ENCODE results near the gene PGAP2. TPM values are rescaled to one million over a fixed set of nuclear protein-coding genes. Genes with fewer than 3 reads are reported as not detected.

PGAP2 gene
- total and polyA plus RNA-seq, 2 of the 13 experiments (the other 11 are each of a cell fraction or from before 2014, with no cell fraction given): 21.5 to 47.8 TPM

DNA sequence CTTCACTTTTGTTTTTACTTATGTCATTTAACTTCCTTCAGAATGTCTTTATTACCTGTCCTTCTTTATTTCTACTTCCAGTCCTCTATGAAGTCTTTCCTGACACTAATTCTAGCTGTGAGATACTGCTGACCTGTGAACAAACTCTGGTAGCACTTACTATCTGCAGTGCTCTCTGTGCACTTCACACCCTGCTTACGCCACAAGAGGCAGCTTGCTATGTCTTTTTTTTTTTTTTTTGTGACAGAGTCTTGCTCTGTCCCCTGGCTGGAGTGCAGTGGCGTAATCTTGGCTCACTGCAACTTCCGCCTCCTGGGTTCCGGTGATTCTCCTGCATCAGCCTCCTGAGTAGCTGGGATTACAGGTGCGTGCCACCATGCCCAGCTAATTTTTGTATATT lies 57.8 kb downstream of the PGAP2 start (continued):
- TF ChIP-seq, protein P1, sequence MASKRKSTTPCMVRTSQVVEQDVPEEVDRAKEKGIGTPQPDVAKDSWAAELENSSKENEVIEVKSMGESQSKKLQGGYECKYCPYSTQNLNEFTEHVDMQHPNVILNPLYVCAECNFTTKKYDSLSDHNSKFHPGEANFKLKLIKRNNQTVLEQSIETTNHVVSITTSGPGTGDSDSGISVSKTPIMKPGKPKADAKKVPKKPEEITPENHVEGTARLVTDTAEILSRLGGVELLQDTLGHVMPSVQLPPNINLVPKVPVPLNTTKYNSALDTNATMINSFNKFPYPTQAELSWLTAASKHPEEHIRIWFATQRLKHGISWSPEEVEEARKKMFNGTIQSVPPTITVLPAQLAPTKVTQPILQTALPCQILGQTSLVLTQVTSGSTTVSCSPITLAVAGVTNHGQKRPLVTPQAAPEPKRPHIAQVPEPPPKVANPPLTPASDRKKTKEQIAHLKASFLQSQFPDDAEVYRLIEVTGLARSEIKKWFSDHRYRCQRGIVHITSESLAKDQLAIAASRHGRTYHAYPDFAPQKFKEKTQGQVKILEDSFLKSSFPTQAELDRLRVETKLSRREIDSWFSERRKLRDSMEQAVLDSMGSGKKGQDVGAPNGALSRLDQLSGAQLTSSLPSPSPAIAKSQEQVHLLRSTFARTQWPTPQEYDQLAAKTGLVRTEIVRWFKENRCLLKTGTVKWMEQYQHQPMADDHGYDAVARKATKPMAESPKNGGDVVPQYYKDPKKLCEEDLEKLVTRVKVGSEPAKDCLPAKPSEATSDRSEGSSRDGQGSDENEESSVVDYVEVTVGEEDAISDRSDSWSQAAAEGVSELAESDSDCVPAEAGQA (IDR thresholded peaks at IDR 0.05; ENCODE audit: low read depth): no peak
- TF ChIP-seq, protein P1 (CRISPR knock-in tag; IDR thresholded peaks at IDR 0.05; ENCODE audit: borderline replicate concordance): no peak
- TF ChIP-seq, protein P2, sequence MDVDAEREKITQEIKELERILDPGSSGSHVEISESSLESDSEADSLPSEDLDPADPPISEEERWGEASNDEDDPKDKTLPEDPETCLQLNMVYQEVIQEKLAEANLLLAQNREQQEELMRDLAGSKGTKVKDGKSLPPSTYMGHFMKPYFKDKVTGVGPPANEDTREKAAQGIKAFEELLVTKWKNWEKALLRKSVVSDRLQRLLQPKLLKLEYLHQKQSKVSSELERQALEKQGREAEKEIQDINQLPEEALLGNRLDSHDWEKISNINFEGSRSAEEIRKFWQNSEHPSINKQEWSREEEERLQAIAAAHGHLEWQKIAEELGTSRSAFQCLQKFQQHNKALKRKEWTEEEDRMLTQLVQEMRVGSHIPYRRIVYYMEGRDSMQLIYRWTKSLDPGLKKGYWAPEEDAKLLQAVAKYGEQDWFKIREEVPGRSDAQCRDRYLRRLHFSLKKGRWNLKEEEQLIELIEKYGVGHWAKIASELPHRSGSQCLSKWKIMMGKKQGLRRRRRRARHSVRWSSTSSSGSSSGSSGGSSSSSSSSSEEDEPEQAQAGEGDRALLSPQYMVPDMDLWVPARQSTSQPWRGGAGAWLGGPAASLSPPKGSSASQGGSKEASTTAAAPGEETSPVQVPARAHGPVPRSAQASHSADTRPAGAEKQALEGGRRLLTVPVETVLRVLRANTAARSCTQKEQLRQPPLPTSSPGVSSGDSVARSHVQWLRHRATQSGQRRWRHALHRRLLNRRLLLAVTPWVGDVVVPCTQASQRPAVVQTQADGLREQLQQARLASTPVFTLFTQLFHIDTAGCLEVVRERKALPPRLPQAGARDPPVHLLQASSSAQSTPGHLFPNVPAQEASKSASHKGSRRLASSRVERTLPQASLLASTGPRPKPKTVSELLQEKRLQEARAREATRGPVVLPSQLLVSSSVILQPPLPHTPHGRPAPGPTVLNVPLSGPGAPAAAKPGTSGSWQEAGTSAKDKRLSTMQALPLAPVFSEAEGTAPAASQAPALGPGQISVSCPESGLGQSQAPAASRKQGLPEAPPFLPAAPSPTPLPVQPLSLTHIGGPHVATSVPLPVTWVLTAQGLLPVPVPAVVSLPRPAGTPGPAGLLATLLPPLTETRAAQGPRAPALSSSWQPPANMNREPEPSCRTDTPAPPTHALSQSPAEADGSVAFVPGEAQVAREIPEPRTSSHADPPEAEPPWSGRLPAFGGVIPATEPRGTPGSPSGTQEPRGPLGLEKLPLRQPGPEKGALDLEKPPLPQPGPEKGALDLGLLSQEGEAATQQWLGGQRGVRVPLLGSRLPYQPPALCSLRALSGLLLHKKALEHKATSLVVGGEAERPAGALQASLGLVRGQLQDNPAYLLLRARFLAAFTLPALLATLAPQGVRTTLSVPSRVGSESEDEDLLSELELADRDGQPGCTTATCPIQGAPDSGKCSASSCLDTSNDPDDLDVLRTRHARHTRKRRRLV (CRISPR knock-in tag; IDR thresholded peaks at IDR 0.05): no peak
- TF ChIP-seq, protein P3, sequence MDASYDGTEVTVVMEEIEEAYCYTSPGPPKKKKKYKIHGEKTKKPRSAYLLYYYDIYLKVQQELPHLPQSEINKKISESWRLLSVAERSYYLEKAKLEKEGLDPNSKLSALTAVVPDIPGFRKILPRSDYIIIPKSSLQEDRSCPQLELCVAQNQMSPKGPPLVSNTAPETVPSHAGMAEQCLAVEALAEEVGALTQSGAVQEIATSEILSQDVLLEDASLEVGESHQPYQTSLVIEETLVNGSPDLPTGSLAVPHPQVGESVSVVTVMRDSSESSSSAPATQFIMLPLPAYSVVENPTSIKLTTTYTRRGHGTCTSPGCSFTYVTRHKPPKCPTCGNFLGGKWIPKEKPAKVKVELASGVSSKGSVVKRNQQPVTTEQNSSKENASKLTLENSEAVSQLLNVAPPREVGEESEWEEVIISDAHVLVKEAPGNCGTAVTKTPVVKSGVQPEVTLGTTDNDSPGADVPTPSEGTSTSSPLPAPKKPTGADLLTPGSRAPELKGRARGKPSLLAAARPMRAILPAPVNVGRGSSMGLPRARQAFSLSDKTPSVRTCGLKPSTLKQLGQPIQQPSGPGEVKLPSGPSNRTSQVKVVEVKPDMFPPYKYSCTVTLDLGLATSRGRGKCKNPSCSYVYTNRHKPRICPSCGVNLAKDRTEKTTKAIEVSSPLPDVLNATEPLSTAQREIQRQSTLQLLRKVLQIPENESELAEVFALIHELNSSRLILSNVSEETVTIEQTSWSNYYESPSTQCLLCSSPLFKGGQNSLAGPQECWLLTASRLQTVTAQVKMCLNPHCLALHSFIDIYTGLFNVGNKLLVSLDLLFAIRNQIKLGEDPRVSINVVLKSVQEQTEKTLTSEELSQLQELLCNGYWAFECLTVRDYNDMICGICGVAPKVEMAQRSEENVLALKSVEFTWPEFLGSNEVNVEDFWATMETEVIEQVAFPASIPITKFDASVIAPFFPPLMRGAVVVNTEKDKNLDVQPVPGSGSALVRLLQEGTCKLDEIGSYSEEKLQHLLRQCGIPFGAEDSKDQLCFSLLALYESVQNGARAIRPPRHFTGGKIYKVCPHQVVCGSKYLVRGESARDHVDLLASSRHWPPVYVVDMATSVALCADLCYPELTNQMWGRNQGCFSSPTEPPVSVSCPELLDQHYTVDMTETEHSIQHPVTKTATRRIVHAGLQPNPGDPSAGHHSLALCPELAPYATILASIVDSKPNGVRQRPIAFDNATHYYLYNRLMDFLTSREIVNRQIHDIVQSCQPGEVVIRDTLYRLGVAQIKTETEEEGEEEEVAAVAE (CRISPR knock-in tag; IDR thresholded peaks at IDR 0.05; ENCODE audit: borderline replicate concordance): no peak
- TF ChIP-seq, protein P4, sequence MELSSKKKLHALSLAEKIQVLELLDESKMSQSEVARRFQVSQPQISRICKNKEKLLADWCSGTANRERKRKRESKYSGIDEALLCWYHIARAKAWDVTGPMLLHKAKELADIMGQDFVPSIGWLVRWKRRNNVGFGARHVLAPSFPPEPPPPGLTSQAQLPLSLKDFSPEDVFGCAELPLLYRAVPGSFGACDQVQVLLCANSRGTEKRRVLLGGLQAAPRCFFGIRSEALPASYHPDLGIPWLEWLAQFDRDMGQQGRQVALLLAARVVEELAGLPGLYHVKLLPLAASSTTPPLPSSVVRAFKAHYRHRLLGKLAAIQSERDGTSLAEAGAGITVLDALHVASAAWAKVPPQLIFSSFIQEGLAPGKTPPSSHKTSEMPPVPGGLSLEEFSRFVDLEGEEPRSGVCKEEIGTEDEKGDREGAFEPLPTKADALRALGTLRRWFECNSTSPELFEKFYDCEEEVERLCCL (CRISPR knock-in tag; IDR thresholded peaks at IDR 0.05; ENCODE audit: borderline replicate concordance): no peak
- TF ChIP-seq ZC3H13 (CRISPR knock-in tag; IDR thresholded peaks at IDR 0.05): no peak
- TF ChIP-seq SRSF9 (IDR thresholded peaks at IDR 0.05; ENCODE audit: borderline replicate concordance, insufficient read depth, low read depth, low read length, poor library complexity, severe bottlenecking): no peak
- peak; percentile 67 for TF ChIP-seq RARA (CRISPR knock-in tag; IDR thresholded peaks at IDR 0.05)
- no peak for TF ChIP-seq ARNT2 (CRISPR knock-in tag; IDR thresholded peaks at IDR 0.05; ENCODE audit: low read depth)
- no peak for TF ChIP-seq ZNF615 (CRISPR knock-in tag; IDR thresholded peaks at IDR 0.05; ENCODE audit: borderline replicate concordance)
- 0 out of 2 replicates have a peak, but pooled peaks have one; percentile 30 for TF ChIP-seq ZBTB38 (CRISPR knock-in tag; IDR thresholded peaks at IDR 0.05)

Data from HepG2 (cell line).